H9 (cell line): ENCODE results near the gene CDH13. TPM values are rescaled to one million over a fixed set of nuclear protein-coding genes. Genes with fewer than 3 reads are reported as not detected.

Experiments
- DNase-seq: peaks from one replicate; pipeline ENCODE4 v3.0.0-alpha.2; 2017
- H2AFZ ChIP-seq: one replicate; pipeline ENCODE4 v1.6.1; 2013; ENCODE audit warnings: mild to moderate bottlenecking, low read length, control low read depth, moderate library complexity
- H2AK5ac ChIP-seq: 2 replicates; pipeline ENCODE4 v1.6.1; 2013; ENCODE audit warnings: low read length, control low read depth, mixed read lengths; ENCODE audit not compliant: insufficient read length
- H2BK120ac ChIP-seq: one replicate; pipeline ENCODE4 v1.6.1; 2013; ENCODE audit warnings: low read depth, mild to moderate bottlenecking, low read length, control low read depth, inconsistent platforms; ENCODE audit not compliant: poor library complexity, severe bottlenecking
- H2BK12ac ChIP-seq: 2 replicates; pipeline ENCODE4 v1.6.1; 2013; ENCODE audit warnings: low read length, control low read depth, mixed read lengths, low read depth; ENCODE audit not compliant: insufficient read length
- H2BK15ac ChIP-seq: 2 replicates; pipeline ENCODE4 v1.6.1; 2013; ENCODE audit warnings: low read depth, low read length, control low read depth
- H2BK20ac ChIP-seq: one replicate; pipeline ENCODE4 v1.6.1; 2013; ENCODE audit warnings: low read depth, mild to moderate bottlenecking, low read length, control low read depth, inconsistent platforms; ENCODE audit not compliant: poor library complexity, severe bottlenecking
- H2BK5ac ChIP-seq: 2 replicates; pipeline ENCODE4 v1.6.1; 2013; ENCODE audit warnings: low read length, control low read depth, mixed read lengths; ENCODE audit not compliant: insufficient read length
- H3K14ac ChIP-seq: 2 replicates; pipeline ENCODE4 v1.6.1; 2013; ENCODE audit warnings: low read length, control low read depth; ENCODE audit not compliant: insufficient read depth
- H3K18ac ChIP-seq: 2 replicates; pipeline ENCODE4 v1.6.1; 2013; ENCODE audit warnings: low read depth, mild to moderate bottlenecking, mixed read lengths, low read length, control low read depth; ENCODE audit not compliant: insufficient read length
- H3K23ac ChIP-seq: 2 replicates; pipeline ENCODE4 v1.6.1; 2013; ENCODE audit warnings: low read length, control low read depth, mixed read lengths, low read depth; ENCODE audit not compliant: insufficient read length
- H3K23me2 ChIP-seq: 2 replicates; pipeline ENCODE4 v1.6.1; 2013; ENCODE audit warnings: low read depth, mild to moderate bottlenecking, mixed read lengths, low read length, control low read depth; ENCODE audit not compliant: insufficient read length, poor library complexity, severe bottlenecking
- H3K27ac ChIP-seq: 2 replicates; pipeline ENCODE4 v1.5.1; 2013; ENCODE audit warnings: low read length, control low read depth, mixed read lengths, low read depth; ENCODE audit not compliant: insufficient read length
- H3K27me3 ChIP-seq: 2 replicates; pipeline ENCODE4 v1.6.1; 2013; ENCODE audit warnings: low read length, control low read depth, inconsistent platforms; ENCODE audit not compliant: insufficient read depth
- H3K4ac ChIP-seq: 2 replicates; pipeline ENCODE4 v1.6.1; 2013; ENCODE audit warnings: low read depth, mild to moderate bottlenecking, control low read depth, inconsistent platforms, low read length, moderate library complexity
- H3K4me1 ChIP-seq: 2 replicates; pipeline ENCODE4 v1.6.1; 2013; ENCODE audit warnings: low read length, control low read depth, inconsistent platforms; ENCODE audit not compliant: insufficient read depth
- H3K4me2 ChIP-seq: 2 replicates; pipeline ENCODE4 v1.6.1; 2013; ENCODE audit warnings: low read length, control low read depth, mixed read lengths; ENCODE audit not compliant: insufficient read length, insufficient read depth
- H3K56ac ChIP-seq: 2 replicates; pipeline ENCODE4 v1.6.1; 2013; ENCODE audit warnings: low read depth, mild to moderate bottlenecking, mixed read lengths, low read length, control low read depth; ENCODE audit not compliant: insufficient read length
- H3K79me1 ChIP-seq: 2 replicates; pipeline ENCODE4 v1.6.1; 2013; ENCODE audit warnings: low read depth, mild to moderate bottlenecking, moderate library complexity, low read length, control low read depth, inconsistent platforms; ENCODE audit not compliant: insufficient read depth, poor library complexity, severe bottlenecking
- H3K79me2 ChIP-seq: 2 replicates; pipeline ENCODE4 v1.6.1; 2013; ENCODE audit warnings: low read length, control low read depth, inconsistent platforms; ENCODE audit not compliant: insufficient read depth
- H3K9ac ChIP-seq: 2 replicates; pipeline ENCODE4 v1.6.1; 2013; ENCODE audit warnings: low read length, control low read depth, mixed read lengths; ENCODE audit not compliant: insufficient read length; ENCODE audit errors: extremely low read depth
- H3K9me3 ChIP-seq: one replicate; pipeline ENCODE4 v1.6.1; 2013; ENCODE audit warnings: low read depth, low read length, inconsistent platforms; ENCODE audit not compliant: control insufficient read depth
- H3T11ph ChIP-seq: one replicate; pipeline ENCODE4 v1.6.1; 2013; ENCODE audit warnings: mild to moderate bottlenecking, low read length, control low read depth, inconsistent platforms
- H4K20me1 ChIP-seq: one replicate; pipeline ENCODE4 v1.6.1; 2013; ENCODE audit not compliant: control insufficient read depth, insufficient read length, insufficient read depth
- H4K5ac ChIP-seq: 2 replicates; pipeline ENCODE4 v1.6.1; 2013; ENCODE audit warnings: low read depth, mild to moderate bottlenecking, mixed read lengths, low read length, control low read depth; ENCODE audit not compliant: insufficient read length
- H4K8ac ChIP-seq: replicated peaks from 2 replicates; pipeline ENCODE4 v1.6.1; 2013; ENCODE audit warnings: low read length, control low read depth, mixed read lengths, low read depth; ENCODE audit not compliant: insufficient read length
- H4K91ac ChIP-seq: 2 replicates; pipeline ENCODE4 v1.6.1; 2013; ENCODE audit warnings: low read depth, mild to moderate bottlenecking, moderate library complexity, mixed read lengths, low read length, control low read depth; ENCODE audit not compliant: insufficient read length
- H3K27ac Mint-ChIP-seq, 3 experiments: 2 replicates in 2 of 3; 3 replicates in 1 of 3; pipeline ENCODE4 v1.8.0; 2020 to 2021; ENCODE audit warnings: mixed read lengths in 3 of 3, mild to moderate bottlenecking in 1 of 3, moderate library complexity in 1 of 3
- H3K27me3 Mint-ChIP-seq: 2 replicates; pipeline ENCODE4 v1.8.0; 2021; ENCODE audit warnings: low read depth, mild to moderate bottlenecking, moderate library complexity, mixed read lengths
- H3K36me3 Mint-ChIP-seq, 3 experiments: 2 replicates in 2 of 3; 3 replicates in 1 of 3; pipeline ENCODE4 v1.8.0; 2020 to 2021; ENCODE audit warnings: low read depth in 3 of 3, mixed read lengths in 3 of 3; ENCODE audit not compliant: insufficient read depth in 1 of 3
- H3K4me1 Mint-ChIP-seq, 2 experiments: 2 replicates each; pipeline ENCODE4 v1.8.0; 2020; ENCODE audit warnings: mixed read lengths in 2 of 2
- H3K4me3 Mint-ChIP-seq, 2 experiments: 2 replicates in 1 of 2; 3 replicates in 1 of 2; pipeline ENCODE4 v1.8.0; 2020 to 2021; ENCODE audit warnings: mild to moderate bottlenecking in 2 of 2, mixed read lengths in 2 of 2, moderate library complexity in 1 of 2
- H3K9me3 Mint-ChIP-seq, 2 experiments: 2 replicates in 1 of 2; 3 replicates in 1 of 2; pipeline ENCODE4 v1.8.0; 2020; ENCODE audit warnings: mild to moderate bottlenecking in 2 of 2, mixed read lengths in 2 of 2, moderate library complexity in 1 of 2
- WGBS: extraction: QIAGEN DNeasy Blood & Tissue Kit; methylation state at CpG from one replicate; pipeline ENCODE4 v1.1.7; 2013; ENCODE audit warnings: missing lambda C conversion rate, low lambda C conversion rate, mixed read lengths; ENCODE audit not compliant: insufficient read length; ENCODE audit errors: extremely low coverage; 5-methylcytosine and 5-hydroxymethylcytosine counted together
- total RNA-seq: library from RNA; stranded (reverse); gene quantifications from 2 replicates; pipeline ENCODE4 v1.2.1, GENCODE V29; 2021
- TF ChIP-seq, protein P1 (sequence below): fragments of 200-600 bp; sonication (generic); conservative IDR thresholded peaks from 3 replicates; pipeline ENCODE4 v1.8.0; 2021; ENCODE audit warnings: antibody characterized with exemption, mild to moderate bottlenecking

The CDH13 gene
- total RNA-seq, 1 experiment from 2014 or later, result 1.5 TPM

- Histone ChIP-seq H4K8ac (no peak overlapping the region), H3K4ac (no peak overlapping the region), H2AK5ac (no peak overlapping the region), H3K27me3 (no peaks in the 10 kb centered on the region), H3K27ac (no peak overlapping the region), H3K79me1 (no peaks in the 10 kb centered on the region), H3K4me1 (no peaks in the 10 kb centered on the region), H2AFZ (no peak overlapping the region), H3K4me2 (no peak overlapping the region), H4K91ac (no peak overlapping the region), H3K9me3 (no peaks in the 10 kb centered on the region), H3T11ph (no peak overlapping the region), H3K56ac (no peak overlapping the region), H4K20me1 (no peaks in the 10 kb centered on the region), H3K18ac (no peak overlapping the region), H4K5ac (no peak overlapping the region), H3K23me2 (no peaks in the 10 kb centered on the region), H3K23ac (no peak overlapping the region), H2BK15ac (no peak overlapping the region), H3K79me2 (no peaks in the 10 kb centered on the region), H3K14ac (no peak overlapping the region), H2BK120ac (no peak overlapping the region), H2BK20ac (no peak overlapping the region), H2BK12ac (no peak overlapping the region), H2BK5ac (no peak overlapping the region), H3K9ac (no peak overlapping the region)
- Mint-ChIP-seq H3K9me3 (no peaks in the 10 kb centered on the region), H3K27me3 (peaks cover 4% of the 10 kb centered on the region), H3K4me1 (no peaks in the 10 kb centered on the region), H3K36me3 (no peaks in the 10 kb centered on the region; a peak in 1 of 7 replicates), H3K27ac (no peak overlapping the region), H3K4me3 (no peak overlapping the region)
- DNase-seq, result no peak
- TF ChIP-seq, protein P1, sequence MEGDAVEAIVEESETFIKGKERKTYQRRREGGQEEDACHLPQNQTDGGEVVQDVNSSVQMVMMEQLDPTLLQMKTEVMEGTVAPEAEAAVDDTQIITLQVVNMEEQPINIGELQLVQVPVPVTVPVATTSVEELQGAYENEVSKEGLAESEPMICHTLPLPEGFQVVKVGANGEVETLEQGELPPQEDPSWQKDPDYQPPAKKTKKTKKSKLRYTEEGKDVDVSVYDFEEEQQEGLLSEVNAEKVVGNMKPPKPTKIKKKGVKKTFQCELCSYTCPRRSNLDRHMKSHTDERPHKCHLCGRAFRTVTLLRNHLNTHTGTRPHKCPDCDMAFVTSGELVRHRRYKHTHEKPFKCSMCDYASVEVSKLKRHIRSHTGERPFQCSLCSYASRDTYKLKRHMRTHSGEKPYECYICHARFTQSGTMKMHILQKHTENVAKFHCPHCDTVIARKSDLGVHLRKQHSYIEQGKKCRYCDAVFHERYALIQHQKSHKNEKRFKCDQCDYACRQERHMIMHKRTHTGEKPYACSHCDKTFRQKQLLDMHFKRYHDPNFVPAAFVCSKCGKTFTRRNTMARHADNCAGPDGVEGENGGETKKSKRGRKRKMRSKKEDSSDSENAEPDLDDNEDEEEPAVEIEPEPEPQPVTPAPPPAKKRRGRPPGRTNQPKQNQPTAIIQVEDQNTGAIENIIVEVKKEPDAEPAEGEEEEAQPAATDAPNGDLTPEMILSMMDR, result no peak
- no CpG with 5 or more reads among the region's 3 CpGs for WGBS
These were observed 140.4 kb downstream of the CDH13 start for GRCh38 chr16:82767198-82767597.
